ENCODE measurements around the gene DNAJC4. TPM values are rescaled to one million over a fixed set of nuclear protein-coding genes. Genes with fewer than 3 reads are reported as not detected.

Gene DNAJC4
- total RNA-seq, 1 experiment from 2014 or later = 26.0 TPM

GRCh38 chr11:64240435-64241240 lies 10.3 kb downstream of the DNAJC4 start, which contains the start of gene FKBP2 (continued):
- no peak for TF ChIP-seq ARID4B (CRISPR knock-in tag; IDR thresholded peaks at IDR 0.05; ENCODE audit: borderline replicate concordance)
- TF ChIP-seq CREB1 (CRISPR knock-in tag; IDR thresholded peaks at IDR 0.05) = peak; percentile 70; the same call in 1 of the 2 replicates
- no peak for TF ChIP-seq ZNF219 (CRISPR knock-in tag; IDR thresholded peaks at IDR 0.05; ENCODE audit: borderline replicate concordance)
- TF ChIP-seq MYBL2 (CRISPR knock-in tag; IDR thresholded peaks at IDR 0.05) = 0 out of 2 replicates have a peak, but pooled peaks have one; percentile 79
- TF ChIP-seq HMGA2 (CRISPR knock-in tag; IDR thresholded peaks at IDR 0.05) = 0 out of 2 replicates have a peak, but pooled peaks have one; percentile 17
- peak; percentile 95 for TF ChIP-seq CREM (CRISPR knock-in tag; IDR thresholded peaks at IDR 0.05)
- peak; percentile 60; the same call in 1 of the 2 replicates for TF ChIP-seq GABPB1 (CRISPR knock-in tag; IDR thresholded peaks at IDR 0.05)
- TF ChIP-seq FOXK1 (CRISPR knock-in tag; IDR thresholded peaks at IDR 0.05) = peak; percentile 65; the same call in 1 of the 2 replicates
- peak; percentile 79; the same call in 1 of the 2 replicates for TF ChIP-seq SMAD3 (CRISPR knock-in tag; IDR thresholded peaks at IDR 0.05; ENCODE audit: borderline replicate concordance)
- TF ChIP-seq SOX15 (CRISPR knock-in tag; IDR thresholded peaks at IDR 0.05) = no peak

GRCh38 chr11:64241241-64241490 lies 10.8 kb downstream of the DNAJC4 start:
- ChIA-PET POLR2A (interaction anchor here (0.5 to 1.5 kb wide), 11 partner anchors 9 to 89 kb away, joined by 3 to 9 read pairs (median 4); partner anchors contain the start of genes PLCB3, PRDX5, STIP1 and TRMT112), CTCF (interaction anchor here (0.6 to 3.8 kb wide), 14 partner anchors 10 to 322 kb away, joined by 3 to 50 read pairs (median 4); partner anchors contain the start of genes ESRRA, NUDT22, PLCB3 and PRDX5)
- TF ChIP-seq, protein P1, sequence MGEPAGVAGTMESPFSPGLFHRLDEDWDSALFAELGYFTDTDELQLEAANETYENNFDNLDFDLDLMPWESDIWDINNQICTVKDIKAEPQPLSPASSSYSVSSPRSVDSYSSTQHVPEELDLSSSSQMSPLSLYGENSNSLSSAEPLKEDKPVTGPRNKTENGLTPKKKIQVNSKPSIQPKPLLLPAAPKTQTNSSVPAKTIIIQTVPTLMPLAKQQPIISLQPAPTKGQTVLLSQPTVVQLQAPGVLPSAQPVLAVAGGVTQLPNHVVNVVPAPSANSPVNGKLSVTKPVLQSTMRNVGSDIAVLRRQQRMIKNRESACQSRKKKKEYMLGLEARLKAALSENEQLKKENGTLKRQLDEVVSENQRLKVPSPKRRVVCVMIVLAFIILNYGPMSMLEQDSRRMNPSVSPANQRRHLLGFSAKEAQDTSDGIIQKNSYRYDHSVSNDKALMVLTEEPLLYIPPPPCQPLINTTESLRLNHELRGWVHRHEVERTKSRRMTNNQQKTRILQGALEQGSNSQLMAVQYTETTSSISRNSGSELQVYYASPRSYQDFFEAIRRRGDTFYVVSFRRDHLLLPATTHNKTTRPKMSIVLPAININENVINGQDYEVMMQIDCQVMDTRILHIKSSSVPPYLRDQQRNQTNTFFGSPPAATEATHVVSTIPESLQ (CRISPR knock-in tag; IDR thresholded peaks at IDR 0.05) = no peak
- TF ChIP-seq ZBTB21 (CRISPR knock-in tag; IDR thresholded peaks at IDR 0.05; ENCODE audit: borderline replicate concordance) = no peak
- TF ChIP-seq ZNF317 (CRISPR knock-in tag; IDR thresholded peaks at IDR 0.05; ENCODE audit: borderline replicate concordance, low read depth) = no peak
- TF ChIP-seq, protein P2, sequence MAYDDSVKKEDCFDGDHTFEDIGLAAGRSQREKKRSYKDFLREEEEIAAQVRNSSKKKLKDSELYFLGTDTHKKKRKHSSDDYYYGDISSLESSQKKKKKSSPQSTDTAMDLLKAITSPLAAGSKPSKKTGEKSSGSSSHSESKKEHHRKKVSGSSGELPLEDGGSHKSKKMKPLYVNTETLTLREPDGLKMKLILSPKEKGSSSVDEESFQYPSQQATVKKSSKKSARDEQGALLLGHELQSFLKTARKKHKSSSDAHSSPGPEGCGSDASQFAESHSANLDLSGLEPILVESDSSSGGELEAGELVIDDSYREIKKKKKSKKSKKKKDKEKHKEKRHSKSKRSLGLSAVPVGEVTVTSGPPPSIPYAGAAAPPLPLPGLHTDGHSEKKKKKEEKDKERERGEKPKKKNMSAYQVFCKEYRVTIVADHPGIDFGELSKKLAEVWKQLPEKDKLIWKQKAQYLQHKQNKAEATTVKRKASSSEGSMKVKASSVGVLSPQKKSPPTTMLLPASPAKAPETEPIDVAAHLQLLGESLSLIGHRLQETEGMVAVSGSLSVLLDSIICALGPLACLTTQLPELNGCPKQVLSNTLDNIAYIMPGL (CRISPR knock-in tag; IDR thresholded peaks at IDR 0.05) = no peak
- TF ChIP-seq NFE2L1 (CRISPR knock-in tag; IDR thresholded peaks at IDR 0.05) = no peak
- TF ChIP-seq E2F5 (CRISPR knock-in tag; IDR thresholded peaks at IDR 0.05) = no peak
- TF ChIP-seq PRDM15 (CRISPR knock-in tag; IDR thresholded peaks at IDR 0.05) = no peak
- no peak for TF ChIP-seq TEAD4 (CRISPR knock-in tag; IDR thresholded peaks at IDR 0.05)
- Mint-ChIP-seq H3K27ac (peak overlapping the region; percentile 100; the same call in 1 of the 2 replicates), H3K27me3 (ENCODE audit: low read depth) (no peaks in the 10 kb centered on the region), H3K9me3 (no peaks in the 10 kb centered on the region), H3K4me1 (peaks cover 30% of the 10 kb centered on the region), H3K36me3 (peaks cover 12% of the 10 kb centered on the region), H3K4me3 (peak overlapping the region; percentile 88)
- DNase-seq (ENCODE audit: low spot score) = no peak
- peak; percentile 85 for ATAC-seq

All from WTC11 (cell line).